Smooth muscle cell (in vitro differentiated cells): ENCODE results near the gene NOM1. TPM values are rescaled to one million over a fixed set of nuclear protein-coding genes. Genes with fewer than 3 reads are reported as not detected.
"Not testable (repeated sequence)": the region's sequence is repeated elsewhere in the genome, so short reads cannot be mapped to it uniquely, and the experiment has no call there.

Source experiments
- DNase-seq: peaks from one replicate; lab custom pipeline; 2025; ENCODE audit not compliant: unreplicated experiment; lab: John Stamatoyannopoulos, UW
- H2AFZ ChIP-seq: fragments of 200-600 bp; sonication (generic); 2 replicates; pipeline ENCODE4 v1.6.0; 2016; ENCODE audit warnings: antibody characterized with exemption, low read depth, mild to moderate bottlenecking
- H3F3A ChIP-seq: fragments of 200-600 bp; sonication (generic); 2 replicates; pipeline ENCODE4 v1.6.0; 2017; ENCODE audit warnings: antibody characterized with exemption, low read depth
- H3K27ac ChIP-seq: fragments of 200-600 bp; sonication (generic); 2 replicates; pipeline ENCODE4 v1.5.1; 2016; ENCODE audit warnings: low read depth, mild to moderate bottlenecking
- H3K27me3 ChIP-seq: fragments of 200-600 bp; sonication (generic); 2 replicates; pipeline ENCODE4 v1.6.1; 2016; ENCODE audit warnings: low read depth, mild to moderate bottlenecking
- H3K36me3 ChIP-seq: fragments of 200-600 bp; sonication (generic); 2 replicates; pipeline ENCODE4 v1.5.1; 2016; ENCODE audit warnings: low read depth
- H3K4me1 ChIP-seq: fragments of 200-600 bp; sonication (generic); 2 replicates; pipeline ENCODE4 v1.5.1; 2016; ENCODE audit warnings: low read depth
- H3K4me2 ChIP-seq: fragments of 200-600 bp; sonication (generic); 2 replicates; pipeline ENCODE4 v1.6.0; 2016; ENCODE audit warnings: mild to moderate bottlenecking
- H3K4me3 ChIP-seq: fragments of 200-600 bp; sonication (generic); 2 replicates; pipeline ENCODE4 v1.5.1; 2016; ENCODE audit warnings: mild to moderate bottlenecking
- H3K79me2 ChIP-seq: fragments of 200-600 bp; sonication (generic); 2 replicates; pipeline ENCODE4 v1.6.0; 2016; ENCODE audit warnings: low read depth, mild to moderate bottlenecking
- H3K9ac ChIP-seq: fragments of 200-600 bp; sonication (generic); 2 replicates; pipeline ENCODE4 v1.6.0; 2016; ENCODE audit warnings: low read depth
- H3K9me3 ChIP-seq: fragments of 200-600 bp; sonication (generic); replicated peaks from 2 replicates; pipeline ENCODE4 v1.5.1; 2016; ENCODE audit warnings: low read depth
- H4K20me1 ChIP-seq: fragments of 200-600 bp; sonication (generic); 2 replicates; pipeline ENCODE4 v1.6.0; 2016; ENCODE audit warnings: low read depth
- WGBS: methylation state at CpG from one replicate; pipeline ENCODE4 v1.1.7; 2016; ENCODE audit warnings: low lambda C conversion rate; 5-methylcytosine and 5-hydroxymethylcytosine counted together
- polyA plus RNA-seq: library from polyadenylated mRNA; unstranded; fragments of >200 nt; fragmentation: Nextera tagmentation; extraction: Ambion mirVana; gene quantifications from 2 replicates; pipeline ENCODE4 v1.2.1, GENCODE V29; 2016
- total RNA-seq: library from RNA; depleted of rRNA; stranded (reverse); fragments of >200 nt; gene quantifications from 2 replicates; pipeline ENCODE4 v1.2.3, GENCODE V29; 2014
- TF ChIP-seq, protein P1 (sequence below): fragments of 200-600 bp; sonication (generic); IDR thresholded peaks from 2 replicates; pipeline ENCODE4 v1.5.1; 2017; ENCODE audit warnings: borderline replicate concordance, mild to moderate bottlenecking, antibody characterized with exemption; ENCODE audit not compliant: insufficient read depth, poor library complexity, severe bottlenecking

NOM1 gene
- total and polyA plus RNA-seq, 2 experiments from 2014 or later = 9.7 to 11.4 TPM

DNA sequence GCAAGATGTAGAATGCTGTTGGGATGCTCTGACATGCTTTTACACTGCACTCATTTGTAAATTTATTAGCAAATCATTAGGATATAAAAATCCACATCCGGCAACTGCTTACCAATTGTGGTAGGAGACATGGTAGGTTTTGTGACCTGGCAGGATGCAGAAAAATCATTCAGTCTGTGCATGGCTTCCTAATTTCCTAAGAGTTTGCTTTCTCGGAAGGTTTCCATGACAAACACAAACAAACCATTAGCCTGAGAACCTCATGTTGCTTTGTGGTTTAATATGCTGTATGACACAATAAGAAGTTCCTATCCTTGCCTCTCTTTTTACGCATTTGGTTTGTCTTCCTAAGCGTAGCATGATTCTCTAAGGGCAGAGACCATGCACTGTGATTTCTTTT lies 41.9 kb upstream of the NOM1 start:
- H3K27ac ChIP-seq = no peak overlapping the region
- H3K9me3 ChIP-seq = no peaks in the 10 kb centered on the region
- DNase-seq = no peak
- no peaks in the 10 kb centered on the region for H3K4me1 ChIP-seq
- no peaks in the 10 kb centered on the region for H3K36me3 ChIP-seq
- no peaks in the 10 kb centered on the region for H3K27me3 ChIP-seq
- no peaks in the 10 kb centered on the region for H3K79me2 ChIP-seq
- H3K4me2 ChIP-seq = no peak overlapping the region
- no peak overlapping the region for H3K9ac ChIP-seq
- no peak overlapping the region for H3K4me3 ChIP-seq
- WGBS = 81% methylated on average over 4 of the region's 4 CpGs
- no peak overlapping the region for H2AFZ ChIP-seq
- H4K20me1 ChIP-seq = no peaks in the 10 kb centered on the region
- H3F3A ChIP-seq = no peaks in the 10 kb centered on the region
- TF ChIP-seq, protein P1, sequence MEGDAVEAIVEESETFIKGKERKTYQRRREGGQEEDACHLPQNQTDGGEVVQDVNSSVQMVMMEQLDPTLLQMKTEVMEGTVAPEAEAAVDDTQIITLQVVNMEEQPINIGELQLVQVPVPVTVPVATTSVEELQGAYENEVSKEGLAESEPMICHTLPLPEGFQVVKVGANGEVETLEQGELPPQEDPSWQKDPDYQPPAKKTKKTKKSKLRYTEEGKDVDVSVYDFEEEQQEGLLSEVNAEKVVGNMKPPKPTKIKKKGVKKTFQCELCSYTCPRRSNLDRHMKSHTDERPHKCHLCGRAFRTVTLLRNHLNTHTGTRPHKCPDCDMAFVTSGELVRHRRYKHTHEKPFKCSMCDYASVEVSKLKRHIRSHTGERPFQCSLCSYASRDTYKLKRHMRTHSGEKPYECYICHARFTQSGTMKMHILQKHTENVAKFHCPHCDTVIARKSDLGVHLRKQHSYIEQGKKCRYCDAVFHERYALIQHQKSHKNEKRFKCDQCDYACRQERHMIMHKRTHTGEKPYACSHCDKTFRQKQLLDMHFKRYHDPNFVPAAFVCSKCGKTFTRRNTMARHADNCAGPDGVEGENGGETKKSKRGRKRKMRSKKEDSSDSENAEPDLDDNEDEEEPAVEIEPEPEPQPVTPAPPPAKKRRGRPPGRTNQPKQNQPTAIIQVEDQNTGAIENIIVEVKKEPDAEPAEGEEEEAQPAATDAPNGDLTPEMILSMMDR = no peak

DNA sequence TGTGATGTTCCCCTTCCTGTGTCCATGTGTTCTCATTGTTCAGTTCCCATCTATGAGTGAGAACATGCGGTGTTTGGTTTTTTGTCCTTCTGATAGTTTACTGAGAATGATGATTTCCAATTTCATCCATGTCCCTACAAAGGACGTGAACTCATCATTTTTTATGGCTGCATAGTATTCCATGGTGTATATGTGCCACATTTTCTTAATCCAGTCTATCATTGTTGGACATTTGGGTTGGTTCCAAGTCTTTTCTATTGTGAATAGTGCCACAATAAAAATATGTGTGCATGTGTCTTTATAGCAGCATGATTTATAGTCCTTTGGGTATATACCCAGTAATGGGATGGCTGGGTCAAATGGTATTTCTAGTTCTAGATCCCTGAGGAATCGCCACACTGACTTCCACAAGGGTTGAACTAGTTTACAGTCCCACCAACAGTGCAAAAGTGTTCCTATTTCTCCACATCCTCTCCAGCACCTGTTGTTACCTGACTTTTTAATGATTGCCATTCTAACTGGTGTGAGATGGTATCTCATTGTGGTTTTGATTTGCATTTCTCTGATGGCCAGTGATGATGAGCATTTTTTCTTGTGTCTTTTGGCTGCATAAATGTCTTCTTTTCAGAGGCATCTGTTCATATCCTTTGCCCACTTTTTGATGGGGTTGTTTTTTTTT lies 39.8 kb upstream of the NOM1 start:
- H3K27ac ChIP-seq, DNase-seq, H3K4me3 ChIP-seq, H3K4me1 ChIP-seq, H2AFZ ChIP-seq, H3K79me2 ChIP-seq, H3K9ac ChIP-seq, H3F3A ChIP-seq, H4K20me1 ChIP-seq, H3K4me2 ChIP-seq, H3K9me3 ChIP-seq, H3K27me3 ChIP-seq, H3K36me3 ChIP-seq: not testable (repeated sequence)
- 88% methylated on average over 3 of the region's 3 CpGs for WGBS

DNA sequence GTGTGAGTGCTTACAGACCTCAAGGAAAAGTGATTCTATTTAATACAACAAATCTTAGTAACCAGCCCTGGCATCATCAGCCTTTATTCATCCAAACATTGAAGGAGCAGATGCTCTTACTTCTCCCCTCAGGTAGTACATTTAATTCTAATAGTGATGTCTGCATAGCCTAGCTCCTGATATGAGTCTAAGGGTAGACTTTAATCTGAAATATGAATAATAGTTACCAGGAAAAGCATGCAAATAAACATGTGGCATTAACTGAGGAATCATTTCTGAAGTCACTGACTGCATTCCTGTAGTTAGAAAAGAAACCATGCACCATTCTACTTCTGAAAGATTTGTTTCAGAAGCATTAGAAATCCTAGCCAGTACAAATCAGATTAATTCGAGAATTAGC lies 30.9 kb upstream of the NOM1 start:
- no peaks in the 10 kb centered on the region for H4K20me1 ChIP-seq
- H3K4me3 ChIP-seq = no peak overlapping the region
- TF ChIP-seq, protein P1 = no peak
- no peaks in the 10 kb centered on the region for H3K9me3 ChIP-seq
- H3K9ac ChIP-seq = no peak overlapping the region
- H2AFZ ChIP-seq = no peak overlapping the region
- H3K79me2 ChIP-seq = no peaks in the 10 kb centered on the region
- H3K36me3 ChIP-seq = no peaks in the 10 kb centered on the region
- no peak for DNase-seq
- WGBS = 75% methylated on average over 1 of the region's 1 CpG
- no peak overlapping the region for H3K4me2 ChIP-seq
- H3K4me1 ChIP-seq = no peaks in the 10 kb centered on the region
- H3K27ac ChIP-seq = no peak overlapping the region
- no peaks in the 10 kb centered on the region for H3F3A ChIP-seq
- H3K27me3 ChIP-seq = no peaks in the 10 kb centered on the region

DNA sequence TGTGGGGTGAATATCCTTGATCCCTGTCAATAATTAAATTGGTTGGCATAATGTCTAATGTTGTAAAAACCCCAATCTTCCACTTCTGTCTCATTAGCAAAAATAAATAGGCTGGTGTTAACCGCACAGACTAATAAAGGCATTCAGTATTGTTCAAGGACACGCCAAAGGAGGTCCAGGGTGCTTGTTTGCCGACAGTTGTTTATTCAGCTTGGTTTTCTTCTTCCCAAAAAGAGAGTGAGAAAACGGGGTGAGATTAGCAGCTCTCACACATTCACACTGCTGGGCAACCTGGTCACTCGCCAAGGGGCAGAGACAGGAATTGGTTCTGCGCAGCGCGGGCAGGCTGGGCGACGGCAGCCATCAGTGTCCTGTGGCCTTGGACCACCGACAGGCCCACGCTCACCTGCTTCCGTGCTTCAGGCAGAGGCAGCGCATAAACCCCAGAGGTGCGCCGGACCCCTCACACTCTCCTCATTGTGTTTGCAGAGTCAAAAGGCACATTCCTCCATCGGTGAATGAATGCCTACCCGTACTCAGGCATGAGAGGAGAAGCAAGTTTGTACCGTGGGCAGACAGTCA lies 30.3 kb upstream of the NOM1 start:
- DNase-seq = no peak
- 88% methylated on average over 19 of the region's 19 CpGs for WGBS
- H3K9me3 ChIP-seq = no peaks in the 10 kb centered on the region
- no peaks in the 10 kb centered on the region for H3K27me3 ChIP-seq
- no peaks in the 10 kb centered on the region for H3K36me3 ChIP-seq
- no peak overlapping the region for H2AFZ ChIP-seq
- H3K4me2 ChIP-seq = no peak overlapping the region
- no peaks in the 10 kb centered on the region for H3K4me1 ChIP-seq
- no peaks in the 10 kb centered on the region for H3F3A ChIP-seq
- no peak overlapping the region for H3K27ac ChIP-seq
- H3K4me3 ChIP-seq = no peak overlapping the region
- no peaks in the 10 kb centered on the region for H4K20me1 ChIP-seq
- TF ChIP-seq, protein P1 = no peak
- H3K9ac ChIP-seq = no peak overlapping the region
- H3K79me2 ChIP-seq = no peaks in the 10 kb centered on the region
